B cell (primary cell): ENCODE data around the gene RGS7. TPM values are rescaled to one million over a fixed set of nuclear protein-coding genes. Genes with fewer than 3 reads are reported as not detected.

Source experiments
- ATAC-seq: fragments of 200-7000 bp; cut with Tn5 transposase; one replicate; pipeline ENCODE4 v1.10.0; 2021; ENCODE audit warnings: low read depth, mild to moderate bottlenecking, moderate number of reproducible peaks, moderate library complexity
- CTCF ChIA-PET: fragments of 350-600 bp; sonication (Branson Sonifier 250); formaldehyde crosslinking; loops from one replicate; lab custom pipeline; 2021; ENCODE audit warnings: antibody characterized with exemption, inconsistent platforms; lab: Charles Lee
- POLR2A ChIA-PET: fragments of 350-600 bp; sonication (Branson Sonifier 250); formaldehyde crosslinking; loops from one replicate; lab custom pipeline; 2021; ENCODE audit warnings: antibody characterized with exemption; lab: Charles Lee
- DNase-seq: peaks from one replicate; pipeline ENCODE4 v3.0.0; 2013
- H2AFZ ChIP-seq: 2 replicates; pipeline ENCODE4 v1.6.1; 2012; ENCODE audit warnings: mild to moderate bottlenecking, low read depth, low read length; ENCODE audit not compliant: insufficient read depth, poor library complexity, severe bottlenecking
- H3K27ac ChIP-seq, 2 donors: 1 replicate in 1 of 2; 2 replicates in 1 of 2; pipeline ENCODE4 v1.5.1; 2012 to 2013; ENCODE audit warnings: low read length in 2 of 2, mild to moderate bottlenecking in 2 of 2, moderate library complexity in 1 of 2
- H3K27me3 ChIP-seq, 4 experiments: fragments of 200-600 bp in 1 of 4; sonication (generic) in 1 of 4; replicated peaks in 1 of 4; 1 replicate in 2 of 4; 2 replicates in 2 of 4; pipeline versions ENCODE4 v1.6.1 to v1.7.0; 2013 to 2016; ENCODE audit warnings: low read length in 3 of 4, mild to moderate bottlenecking in 2 of 4, mixed read lengths in 1 of 4, moderate library complexity in 1 of 4; ENCODE audit not compliant: insufficient read depth in 4 of 4, control insufficient read depth in 3 of 4; ENCODE audit errors: control extremely low read depth in 1 of 4
- H3K36me3 ChIP-seq, 2 experiments: replicated peaks in 1 of 2; 1 replicate in 1 of 2; 2 replicates in 1 of 2; pipeline versions ENCODE4 v1.6.1 to v1.7.1; 2013; ENCODE audit warnings: low read length in 1 of 2; ENCODE audit not compliant: insufficient read depth in 2 of 2, control insufficient read depth in 1 of 2; ENCODE audit errors: control extremely low read depth in 1 of 2, extremely low read depth in 1 of 2
- H3K4me1 ChIP-seq, 2 donors: fragments of 200-600 bp in 1 of 2; sonication (generic) in 1 of 2; 1 replicate in 1 of 2; 2 replicates in 1 of 2; pipeline versions ENCODE4 v1.5.1 to v1.6.1; 2013 to 2017; ENCODE audit warnings: low read length in 2 of 2; ENCODE audit not compliant: control insufficient read depth in 2 of 2, insufficient read depth in 2 of 2
- H3K4me2 ChIP-seq: replicated peaks from 2 replicates; pipeline ENCODE3; 2012; ENCODE audit warnings: mild to moderate bottlenecking, low read depth, low read length; ENCODE audit not compliant: poor library complexity, severe bottlenecking
- H3K4me3 ChIP-seq, 5 experiments: fragments of 200-600 bp in 1 of 5; sonication (generic) in 1 of 5; 1 replicate in 3 of 5; 2 replicates in 2 of 5; pipeline versions ENCODE4 v1.5.1 to v1.7.0; 2011 to 2016; ENCODE audit warnings: low read length in 4 of 5, mild to moderate bottlenecking in 4 of 5, low read depth in 2 of 5, control low read depth in 1 of 5, moderate library complexity in 1 of 5; ENCODE audit not compliant: insufficient read depth in 1 of 5; ENCODE audit errors: control extremely low read depth in 1 of 5, extremely low read depth in 1 of 5
- H3K79me2 ChIP-seq: fragments of 200-600 bp; sonication (generic); one replicate; pipeline ENCODE4 v1.6.0; 2016; ENCODE audit warnings: low read length; ENCODE audit not compliant: control insufficient read depth, insufficient read depth
- H3K9ac ChIP-seq: fragments of 200-600 bp; sonication (generic); 2 replicates; pipeline ENCODE4 v1.6.1; 2017; ENCODE audit warnings: mild to moderate bottlenecking, low read length, moderate library complexity
- H3K9me3 ChIP-seq, 3 donors: one replicate each; pipeline versions ENCODE4 v1.6.1 to v1.7.1; 2013; ENCODE audit warnings: low read length in 2 of 3; ENCODE audit not compliant: control insufficient read depth in 2 of 3, insufficient read depth in 1 of 3; ENCODE audit errors: control extremely low read depth in 1 of 3
- H4K20me1 ChIP-seq: 2 replicates; pipeline ENCODE4 v1.6.0; 2012; ENCODE audit warnings: mild to moderate bottlenecking, low read length; ENCODE audit not compliant: insufficient read depth, control insufficient read depth, poor library complexity, severe bottlenecking
- H3K27ac Mint-ChIP-seq: one replicate; pipeline ENCODE4 v1.8.0; 2021; ENCODE audit warnings: mixed read lengths
- H3K27me3 Mint-ChIP-seq: one replicate; pipeline ENCODE4 v1.8.0; 2021; ENCODE audit warnings: mixed read lengths
- H3K4me1 Mint-ChIP-seq: one replicate; pipeline ENCODE4 v1.8.0; 2021; ENCODE audit warnings: mixed read lengths
- H3K4me3 Mint-ChIP-seq: one replicate; pipeline ENCODE4 v1.8.0; 2021; ENCODE audit warnings: mixed read lengths
- H3K9me3 Mint-ChIP-seq: one replicate; pipeline ENCODE4 v1.8.0; 2022; ENCODE audit warnings: mixed read lengths; ENCODE audit not compliant: insufficient read depth
- CTCF ChIP-seq: fragments of 200-600 bp; IDR thresholded peaks from one replicate; pipeline ENCODE4 v1.8.0; 2022; ENCODE audit warnings: antibody characterized with exemption, mild to moderate bottlenecking
- EZH2 ChIP-seq: IDR thresholded peaks from 2 replicates; pipeline ENCODE4 v1.6.1; 2012; ENCODE audit warnings: borderline replicate concordance, low read depth, mild to moderate bottlenecking, moderate library complexity, low read length; ENCODE audit not compliant: insufficient read depth, poor library complexity, severe bottlenecking
- WGBS: methylation state at CpG from one replicate; pipeline ENCODE4 v1.1.5; 2013; ENCODE audit warnings: missing lambda C conversion rate; ENCODE audit not compliant: insufficient coverage; 5-methylcytosine and 5-hydroxymethylcytosine counted together
- intact Hi-C: fragments of 100-400 bp; cut with micrococcal nuclease; formaldehyde crosslinking; loops from one replicate; pipeline ENCODE4 v1.10.0; 2022
- polyA plus RNA-seq: library from polyadenylated mRNA; depleted of rRNA; stranded (reverse); fragments of >200 nt; gene quantifications from 2 replicates; pipeline ENCODE4 v1.2.3, GENCODE V29; 2012
- total RNA-seq, 2 donors: library from RNA; stranded (reverse); fragments of 120-200 nt in 1 of 2; gene quantifications; 1 replicate in 1 of 2; 2 replicates in 1 of 2; pipeline versions ENCODE4 v1.2.3 to v1.2.4, GENCODE V29; 2013 to 2022

The RGS7 gene
- total and polyA plus RNA-seq, 2 donors (not counting 1 experiment from before 2014, with no cell fraction given), result 0.15 to 1.8 TPM

- H3K9me3 Mint-ChIP-seq, result no peaks in the 10 kb centered on the region
- H4K20me1 ChIP-seq, result no peaks in the 10 kb centered on the region
- 88% methylated on average over 7 of the region's 10 CpGs for WGBS
- intact Hi-C loops, result no loop called here
- H3K36me3 ChIP-seq, result no peaks in the 10 kb centered on the region
- no peak overlapping the region for H3K27ac ChIP-seq
- H3K27me3 ChIP-seq, result no peaks in the 10 kb centered on the region
- no peak for ATAC-seq
- no peaks in the 10 kb centered on the region for H3K79me2 ChIP-seq
- H3K4me3 Mint-ChIP-seq, result no peak overlapping the region
- no peak overlapping the region for H3K9ac ChIP-seq
- no peak overlapping the region for H3K27ac Mint-ChIP-seq
- POLR2A ChIA-PET, result no interaction called here
- TF ChIP-seq EZH2, result no peak
- TF ChIP-seq CTCF, result no peak
- no peaks in the 10 kb centered on the region for H3K9me3 ChIP-seq
- CTCF ChIA-PET, result no interaction called here
- no peak overlapping the region for H2AFZ ChIP-seq
- no peak overlapping the region for H3K4me2 ChIP-seq
- no peaks in the 10 kb centered on the region for H3K4me1 Mint-ChIP-seq
- DNase-seq, result no peak
- H3K4me1 ChIP-seq, result no peaks in the 10 kb centered on the region
- no peak overlapping the region for H3K4me3 ChIP-seq
- H3K27me3 Mint-ChIP-seq, result no peaks in the 10 kb centered on the region
These were observed 389.8 kb downstream of the RGS7 start for GRCh38 chr1:240967070-240967724.

- CTCF ChIA-PET, result no interaction called here
These were observed 391.4 kb downstream of the RGS7 start for GRCh38 chr1:240965581-240966091.

More at GRCh38 chr1:240965581-240966091, 391.4 kb downstream of the RGS7 start:
- DNase-seq (no peak), ATAC-seq (no peak)
- intact Hi-C loops, result no loop called here
- no peak overlapping the region for H3K27ac Mint-ChIP-seq
- Histone ChIP-seq H3K27me3 (no peaks in the 10 kb centered on the region), H3K4me3 (no peak overlapping the region), H3K79me2 (no peaks in the 10 kb centered on the region), H3K4me2 (no peak overlapping the region), H3K27ac (no peak overlapping the region), H3K4me1 (no peaks in the 10 kb centered on the region), H4K20me1 (no peaks in the 10 kb centered on the region), H3K9ac (no peak overlapping the region), H3K9me3 (no peaks in the 10 kb centered on the region), H3K36me3 (no peaks in the 10 kb centered on the region), H2AFZ (no peak overlapping the region)
- TF ChIP-seq CTCF, result no peak
- no peak for TF ChIP-seq EZH2
- H3K27me3 Mint-ChIP-seq, result no peaks in the 10 kb centered on the region
- H3K4me1 Mint-ChIP-seq, result no peaks in the 10 kb centered on the region
- H3K4me3 Mint-ChIP-seq, result no peak overlapping the region
- no peaks in the 10 kb centered on the region for H3K9me3 Mint-ChIP-seq
- WGBS, result 96% methylated on average over 7 of the region's 10 CpGs
- POLR2A ChIA-PET, result no interaction called here
